ENCODE results near the gene NPW. TPM values are rescaled to one million over a fixed set of nuclear protein-coding genes. Genes with fewer than 3 reads are reported as not detected.

Gene NPW
- total and polyA plus RNA-seq, 12 donors: 0.39 to 0.54 TPM; not detected in 10

DNA sequence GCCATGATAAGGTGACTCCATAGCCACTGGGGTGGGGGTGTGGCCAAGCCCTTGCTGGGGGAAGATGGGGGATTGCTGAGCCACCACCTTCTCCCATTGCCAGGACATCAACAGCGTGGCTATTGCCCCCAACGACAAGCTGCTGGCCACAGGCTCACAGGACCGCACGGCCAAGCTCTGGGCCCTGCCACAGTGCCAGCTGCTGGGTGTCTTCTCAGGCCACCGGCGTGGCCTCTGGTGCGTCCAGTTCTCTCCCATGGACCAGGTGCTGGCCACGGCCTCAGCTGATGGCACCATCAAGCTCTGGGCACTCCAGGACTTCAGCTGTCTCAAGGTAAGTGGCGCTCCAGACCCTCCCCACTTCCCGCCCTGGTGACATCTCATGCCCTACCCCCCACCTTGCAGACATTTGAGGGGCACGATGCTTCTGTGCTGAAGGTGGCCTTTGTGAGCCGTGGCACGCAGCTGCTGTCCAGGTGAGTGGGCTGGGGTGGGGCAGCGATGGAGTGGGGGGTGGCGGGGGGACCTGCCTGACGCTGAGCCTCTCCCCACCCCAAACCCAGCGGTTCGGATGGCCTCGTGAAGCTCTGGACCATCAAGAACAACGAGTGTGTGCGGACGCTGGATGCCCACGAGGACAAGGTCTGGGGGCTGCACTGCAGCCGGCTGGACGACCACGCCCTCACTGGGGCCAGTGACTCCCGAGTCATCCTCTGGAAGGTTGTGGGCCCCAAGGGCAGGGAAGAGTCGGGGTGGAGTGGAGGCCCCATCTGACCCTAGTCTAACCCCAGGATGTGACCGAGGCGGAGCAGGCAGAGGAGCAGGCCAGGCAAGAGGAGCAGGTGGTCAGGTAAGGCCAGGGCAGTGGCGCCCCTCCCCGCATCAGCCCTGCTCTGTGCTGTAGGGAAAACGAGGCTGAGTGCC is 42.4 kb upstream of the NPW start:
- Histone ChIP-seq H3K36me3 (peaks cover 12 to 55% (median 46%) of the 10 kb centered on the region in 9 donors), H3K4me3 (no peak overlapping the region), H3K9me3 (no peaks in the 10 kb centered on the region), H3K4me1 (peaks cover 8 to 39% (median 24%) of the 10 kb centered on the region in 9 donors), H3K27ac (no peak overlapping the region), H3K27me3 (peaks cover 18 to 71% (median 63%) of the 10 kb centered on the region in 7 donors)
- no peak for ATAC-seq
- no peak for DNase-seq
- no peak for TF ChIP-seq CTCF (IDR thresholded peaks at IDR 0.05)
- WGBS, 2 donors: 93 to 94% methylated on average over 33 of the region's 33 CpGs
- intact Hi-C loops (cut with DNase I): no loop called here

- H3K4me3 ChIP-seq: no peak overlapping the region
- H3K27me3 ChIP-seq: peaks cover 18 to 78% (median 64%) of the 10 kb centered on the region in 7 donors
- H3K36me3 ChIP-seq: peaks cover 12 to 55% (median 46%) of the 10 kb centered on the region in 9 donors
- H3K9me3 ChIP-seq: no peaks in the 10 kb centered on the region
- TF ChIP-seq CTCF (IDR thresholded peaks at IDR 0.05): no peak
- ATAC-seq (no peak), DNase-seq (no peak)
- 93 to 97% methylated on average over 18 of the region's 18 CpGs for WGBS, 2 donors
- peaks cover 3 to 33% (median 19%) of the 10 kb centered on the region in 9 donors for H3K4me1 ChIP-seq
- no peak overlapping the region for H3K27ac ChIP-seq
- intact Hi-C loops (cut with DNase I): no loop called here
These were observed 41.7 kb upstream of the NPW start for GRCh38 chr16:1977875-1978268.

- ATAC-seq (no peak), DNase-seq (no peak)
- Histone ChIP-seq H3K4me1 (peaks cover 5 to 33% (median 19%) of the 10 kb centered on the region in 9 donors), H3K9me3 (no peaks in the 10 kb centered on the region), H3K27me3 (peaks cover 18 to 79% (median 64%) of the 10 kb centered on the region in 7 donors), H3K27ac (no peak overlapping the region), H3K4me3 (no peak overlapping the region), H3K36me3 (peaks cover 12 to 55% (median 46%) of the 10 kb centered on the region in 9 donors)
- TF ChIP-seq CTCF (IDR thresholded peaks at IDR 0.05): no peak
- 75 to 77% methylated on average over 37 of the region's 37 CpGs for WGBS, 2 donors
- intact Hi-C loops (cut with DNase I): no loop called here
These were observed 41.0 kb upstream of the NPW start for GRCh38 chr16:1978476-1979120.

DNA sequence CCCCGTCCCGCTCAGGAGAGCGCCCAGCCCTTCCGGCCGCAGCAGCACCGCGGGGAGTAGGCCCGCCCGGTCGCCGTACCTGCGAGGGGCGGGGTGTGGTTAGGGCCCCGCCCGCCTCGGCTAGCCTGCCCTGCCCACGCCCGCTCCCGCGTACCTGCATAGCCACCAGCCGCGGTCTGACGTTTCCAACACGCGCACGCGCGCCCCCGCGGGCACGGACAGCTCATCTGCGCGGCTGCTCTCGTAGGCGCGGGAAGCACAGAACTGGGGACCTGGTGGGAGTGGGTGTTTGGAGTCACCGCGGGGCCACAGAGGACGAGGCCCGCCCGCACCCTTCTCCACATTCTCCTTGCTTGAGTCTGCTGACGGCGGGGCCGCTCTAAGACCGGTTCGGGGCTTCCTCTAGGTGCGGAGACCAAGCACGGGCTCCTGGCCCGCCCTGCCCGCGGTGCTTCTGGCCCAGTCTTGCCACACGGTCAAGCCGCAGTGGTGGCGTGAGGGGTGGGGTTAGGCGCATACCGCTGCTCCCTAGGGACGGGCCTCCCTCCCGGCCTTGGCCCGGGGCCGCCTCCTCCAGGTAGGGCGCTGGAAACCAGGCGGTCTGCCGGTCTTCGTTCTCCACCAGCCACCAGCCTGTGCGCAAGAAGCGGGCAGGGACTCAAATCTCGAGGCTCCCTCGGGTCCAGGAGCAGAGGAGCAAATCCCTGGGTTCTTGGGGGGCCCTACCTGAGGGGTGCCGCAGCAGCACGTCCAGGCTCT is 40.1 kb upstream of the NPW start:
- Histone ChIP-seq H3K9me3 (no peaks in the 10 kb centered on the region), H3K4me1 (peaks cover 6 to 31% (median 20%) of the 10 kb centered on the region in 9 donors), H3K27me3 (peaks cover 18 to 79% (median 64%) of the 10 kb centered on the region in 7 donors), H3K4me3 (no peak overlapping the region), H3K36me3 (peaks cover 12 to 47% (median 43%) of the 10 kb centered on the region in 9 donors), H3K27ac (no peak overlapping the region)
- DNase-seq (no peak), ATAC-seq (no peak)
- WGBS, 2 donors: 13 to 17% methylated on average over 69 to 70 of the region's 70 CpGs
- intact Hi-C loops (cut with DNase I): loop anchor here in 1 of 10 donors (10.0 kb wide), 1 partner anchor 55 kb away; no protein-coding TSS in a partner anchor
- TF ChIP-seq CTCF (IDR thresholded peaks at IDR 0.05): no peak
